Measurements from ENCODE around the gene GRM3.
"Not testable (repeated sequence)": the region's sequence is repeated elsewhere in the genome, so short reads cannot be mapped to it uniquely, and the experiment has no call there.

GRM3 gene

GRCh38 chr7:86643561-86644281 is at the start of gene GRM3:
Gene GRM3 (plus strand): TSS chr7:86643909. CDS start chr7:86765146, 121,237 bp downstream.
- DNase-seq (ENCODE audit: low read depth), result no peak

GRCh38 chr7:86598311-86598710 is 45.4 kb upstream of the GRM3 start:
- DNase-seq (ENCODE audit: low read depth), result no peak

GRCh38 chr7:86598721-86599120 is 45.0 kb upstream of the GRM3 start:
- no peak for DNase-seq (ENCODE audit: low read depth)

GRCh38 chr7:86600506-86601290 is 43.0 kb upstream of the GRM3 start:
- DNase-seq (ENCODE audit: low read depth), result no peak

GRCh38 chr7:86615711-86616110 is 28.0 kb upstream of the GRM3 start:
- DNase-seq (ENCODE audit: low read depth), result not testable (repeated sequence)

DNA sequence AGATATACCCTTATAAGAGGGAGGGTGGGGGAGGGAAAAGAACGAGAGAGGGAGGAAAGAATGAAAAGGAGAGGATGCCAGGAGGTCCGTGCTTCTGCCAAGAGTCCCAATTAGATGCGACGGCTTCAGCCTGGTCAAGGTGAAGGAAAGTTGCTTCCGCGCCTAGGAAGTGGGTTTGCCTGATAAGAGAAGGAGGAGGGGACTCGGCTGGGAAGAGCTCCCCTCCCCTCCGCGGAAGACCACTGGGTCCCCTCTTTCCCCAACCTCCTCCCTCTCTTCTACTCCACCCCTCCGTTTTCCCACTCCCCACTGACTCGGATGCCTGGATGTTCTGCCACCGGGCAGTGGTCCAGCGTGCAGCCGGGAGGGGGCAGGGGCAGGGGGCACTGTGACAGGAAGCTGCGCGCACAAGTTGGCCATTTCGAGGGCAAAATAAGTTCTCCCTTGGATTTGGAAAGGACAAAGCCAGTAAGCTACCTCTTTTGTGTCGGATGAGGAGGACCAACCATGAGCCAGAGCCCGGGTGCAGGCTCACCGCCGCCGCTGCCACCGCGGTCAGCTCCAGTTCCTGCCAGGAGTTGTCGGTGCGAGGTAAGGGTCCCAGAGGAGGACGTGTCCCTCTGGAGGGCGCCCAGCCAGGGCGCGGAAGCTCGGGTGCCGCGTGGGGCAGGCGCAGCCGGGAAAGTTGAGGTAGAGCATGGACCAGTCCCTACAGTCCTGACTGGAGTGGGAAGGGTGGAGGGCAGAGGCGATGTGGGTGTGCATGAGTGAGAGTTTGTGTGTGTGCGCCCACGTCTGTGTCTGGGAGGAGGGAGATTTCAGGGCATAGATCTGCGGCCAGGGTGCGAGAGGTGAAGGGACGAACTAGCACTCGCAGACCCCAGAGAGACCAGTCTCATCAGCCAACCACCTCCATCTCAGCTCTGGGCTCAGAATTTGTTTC is 844 bp downstream of the GRM3 start:
- DNase-seq (ENCODE audit: low read depth), result no peak

DNA sequence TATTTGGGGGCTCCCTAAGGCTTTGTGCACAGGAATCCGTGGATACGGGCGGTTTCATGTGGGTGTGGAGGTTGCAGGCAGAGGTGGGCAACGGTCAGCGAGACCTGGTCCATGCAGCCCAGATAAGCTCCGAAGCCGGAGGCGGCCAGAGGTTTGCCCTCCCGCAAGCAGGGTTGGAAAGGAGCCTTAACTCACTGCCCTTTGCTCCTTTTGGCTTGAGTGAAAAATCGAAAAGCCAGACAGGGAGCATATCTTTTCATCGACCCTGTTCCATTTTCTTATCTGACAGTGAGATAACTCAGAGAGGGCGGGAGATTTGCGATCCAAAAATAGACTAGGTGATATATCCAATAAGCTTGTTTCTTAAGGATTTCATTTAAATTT is 1.5 kb downstream of the GRM3 start:
- no peak for DNase-seq (ENCODE audit: low read depth)

- no peak for DNase-seq (ENCODE audit: low read depth)
Observed at GRCh38 chr7:86645676-86646276, 2.1 kb downstream of the GRM3 start.

GRCh38 chr7:86647385-86648094 is 3.8 kb downstream of the GRM3 start:
- no peak for DNase-seq (ENCODE audit: low read depth)

DNA sequence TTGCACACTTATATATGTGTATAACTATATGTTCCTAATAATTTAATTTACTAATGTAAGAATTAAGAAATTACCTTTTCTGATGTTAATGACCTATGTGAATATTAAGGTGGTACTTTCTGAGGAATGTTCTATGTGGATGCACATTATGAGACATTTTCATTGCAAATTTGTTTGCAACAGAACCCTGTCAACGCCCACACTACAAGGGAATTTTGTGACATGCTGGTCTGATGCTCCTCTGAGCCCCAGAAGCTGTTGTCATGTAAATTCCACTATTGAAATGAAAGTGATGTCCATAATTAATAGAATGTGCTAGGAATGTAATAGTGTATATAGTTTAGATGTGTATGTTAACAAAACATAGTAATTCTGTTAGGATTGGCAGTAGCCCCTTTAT is 4.5 kb downstream of the GRM3 start:
- no peak for DNase-seq (ENCODE audit: low read depth)

DNA sequence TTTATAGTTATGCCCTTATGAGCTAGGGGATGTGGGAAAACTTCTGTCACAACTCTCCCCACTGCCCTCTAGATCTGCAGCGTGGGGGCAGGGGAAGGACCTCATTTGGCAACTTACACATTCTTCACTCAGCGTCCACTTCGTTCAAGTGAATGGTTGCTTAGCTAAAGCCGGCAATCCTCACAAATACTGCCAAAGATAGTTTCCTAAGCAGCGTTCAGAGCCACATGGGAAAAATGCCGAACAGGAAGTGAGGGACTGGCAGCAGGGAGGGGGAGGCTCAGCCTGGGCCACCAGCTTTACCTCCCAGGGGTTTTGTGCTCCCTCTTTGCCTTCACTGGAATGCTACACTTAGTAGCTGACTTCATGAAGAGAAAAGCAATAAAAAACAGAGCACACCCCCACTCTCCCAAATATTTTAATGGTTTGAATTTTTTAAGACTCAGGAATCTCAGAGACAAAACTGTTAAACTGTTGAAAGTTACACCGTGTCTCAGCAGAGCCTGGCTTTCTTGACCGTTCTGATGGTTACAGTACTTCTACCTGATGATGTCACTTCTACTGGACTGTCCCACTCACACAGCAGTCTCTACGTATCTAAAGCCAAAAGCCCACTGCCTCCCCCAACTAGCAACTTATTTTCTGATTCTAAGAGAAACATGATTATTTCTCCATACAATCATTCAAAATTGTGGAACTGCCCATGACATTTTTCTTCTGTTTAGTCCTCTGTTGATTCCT is 10.4 kb downstream of the GRM3 start:
- DNase-seq (ENCODE audit: low read depth), result no peak

DNA sequence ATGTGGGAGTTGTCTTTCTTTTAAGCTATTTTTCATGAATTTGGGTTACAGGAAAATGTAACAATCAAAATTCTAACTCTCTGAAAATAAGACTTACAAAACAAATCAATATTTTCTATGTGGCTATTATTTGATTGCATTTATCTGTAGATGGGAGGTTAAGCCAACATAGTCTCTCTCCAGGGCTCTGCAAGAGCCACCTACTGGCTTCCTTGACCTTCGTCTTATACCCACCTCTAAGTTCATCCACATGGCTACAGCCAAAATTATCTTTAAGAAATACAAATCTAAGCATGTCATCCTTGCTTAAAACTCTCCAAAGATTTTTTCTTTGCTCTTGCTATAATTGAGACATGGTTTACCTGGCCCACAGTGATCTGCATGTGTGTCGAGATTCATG is 14.2 kb downstream of the GRM3 start:
- no peak for DNase-seq (ENCODE audit: low read depth)

- DNase-seq (ENCODE audit: low read depth), result no peak
Observed at GRCh38 chr7:86660950-86661462, 17.3 kb downstream of the GRM3 start.

GRCh38 chr7:86664486-86664885 is 20.8 kb downstream of the GRM3 start:
- DNase-seq (ENCODE audit: low read depth), result no peak

DNA sequence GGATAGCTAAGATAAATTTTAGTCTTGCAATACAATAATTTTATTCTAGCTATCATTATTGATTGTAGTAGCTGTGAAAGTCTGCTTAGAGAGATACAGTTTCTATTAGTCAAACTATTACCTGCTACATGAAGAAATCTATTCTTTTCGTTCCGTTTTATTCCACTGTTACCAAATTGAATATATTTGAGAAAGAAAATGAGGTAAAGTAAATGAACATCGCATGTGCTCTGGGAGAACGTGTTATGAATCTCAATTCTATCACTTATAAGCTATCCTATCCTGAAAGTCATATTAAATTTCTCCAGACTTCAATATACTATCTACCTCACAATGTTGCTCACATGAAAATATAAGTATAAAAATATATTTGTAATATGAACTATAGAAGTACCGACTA is 21.3 kb downstream of the GRM3 start:
- no peak for DNase-seq (ENCODE audit: low read depth)

GRCh38 chr7:86665669-86666068 is 22.0 kb downstream of the GRM3 start:
- DNase-seq (ENCODE audit: low read depth), result no peak

GRCh38 chr7:86667732-86668131 is 24.0 kb downstream of the GRM3 start:
- no peak for DNase-seq (ENCODE audit: low read depth)

DNA sequence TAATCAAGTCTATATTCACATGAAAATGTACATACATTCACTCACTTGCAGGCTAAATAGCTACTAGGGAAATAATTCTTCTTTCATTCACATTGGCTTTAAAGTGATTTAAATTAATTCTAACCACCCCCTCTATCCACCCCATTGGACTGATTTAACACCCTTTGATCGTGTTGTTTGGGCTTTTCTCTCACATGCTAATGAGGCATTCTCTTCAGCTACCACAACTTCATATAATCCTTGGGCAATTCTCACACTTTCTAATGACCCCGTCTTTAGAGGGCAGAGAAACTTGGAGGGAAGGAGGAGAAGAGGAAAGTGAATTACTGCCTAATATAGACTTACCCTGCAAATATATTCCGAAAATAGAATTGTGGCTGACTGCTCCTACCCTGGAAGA is 24.6 kb downstream of the GRM3 start:
- DNase-seq (ENCODE audit: low read depth), result no peak

DNA sequence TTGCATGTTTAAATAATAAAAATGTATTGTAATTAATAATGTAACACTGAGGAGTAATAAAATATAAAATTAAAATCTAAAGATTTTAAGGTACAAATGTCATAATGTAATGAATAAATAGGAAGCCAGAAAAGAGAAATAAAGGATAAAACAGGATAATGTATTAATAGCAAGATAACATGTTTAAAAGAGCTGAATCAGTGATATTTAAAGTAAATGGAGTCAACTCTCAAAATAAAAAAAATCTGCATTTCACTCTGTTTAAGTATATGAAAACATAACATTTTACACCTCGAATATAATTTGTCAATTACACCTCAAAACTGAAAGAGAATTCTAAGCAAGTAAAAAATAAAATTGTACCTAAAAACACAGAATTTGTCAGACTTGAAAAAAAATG is 44.1 kb downstream of the GRM3 start:
- DNase-seq (ENCODE audit: low read depth), result no peak

- DNase-seq (ENCODE audit: low read depth), result no peak
Observed at GRCh38 chr7:86689363-86689762, 45.7 kb downstream of the GRM3 start.

GRCh38 chr7:86692755-86693154 is 49.0 kb downstream of the GRM3 start:
- DNase-seq (ENCODE audit: low read depth), result no peak

Data from stimulated activated CD8-positive, alpha-beta memory T cell treated with anti-CD3 and anti-CD28 coated beads, Interleukin-12 subunit alpha, Interleukin-12 subunit beta, amount 100 ng/mL, for 1 hour (primary cell).